ENCODE results near the gene ELMO1. TPM values are rescaled to one million over a fixed set of nuclear protein-coding genes. Genes with fewer than 3 reads are reported as not detected.

The ELMO1 gene
- total RNA-seq, 4 donors from 2014 or later, result 24.6 to 120 (median 71.9) TPM

GRCh38 chr7:36957620-36958019 is 491.0 kb downstream of the ELMO1 start:
- intact Hi-C loops (cut with DNase I; ENCODE audit: low total_unique reads) (no loop called here), in situ Hi-C loops (cut with MboI; ENCODE audit: low pct_ligation_motif_present in 1 of 4, low pct_unique_long_range_greater_than_20kb in 1 of 4, low sequenced_read_pairs in 3 of 4) (no loop called here)
- TF ChIP-seq, protein P1, sequence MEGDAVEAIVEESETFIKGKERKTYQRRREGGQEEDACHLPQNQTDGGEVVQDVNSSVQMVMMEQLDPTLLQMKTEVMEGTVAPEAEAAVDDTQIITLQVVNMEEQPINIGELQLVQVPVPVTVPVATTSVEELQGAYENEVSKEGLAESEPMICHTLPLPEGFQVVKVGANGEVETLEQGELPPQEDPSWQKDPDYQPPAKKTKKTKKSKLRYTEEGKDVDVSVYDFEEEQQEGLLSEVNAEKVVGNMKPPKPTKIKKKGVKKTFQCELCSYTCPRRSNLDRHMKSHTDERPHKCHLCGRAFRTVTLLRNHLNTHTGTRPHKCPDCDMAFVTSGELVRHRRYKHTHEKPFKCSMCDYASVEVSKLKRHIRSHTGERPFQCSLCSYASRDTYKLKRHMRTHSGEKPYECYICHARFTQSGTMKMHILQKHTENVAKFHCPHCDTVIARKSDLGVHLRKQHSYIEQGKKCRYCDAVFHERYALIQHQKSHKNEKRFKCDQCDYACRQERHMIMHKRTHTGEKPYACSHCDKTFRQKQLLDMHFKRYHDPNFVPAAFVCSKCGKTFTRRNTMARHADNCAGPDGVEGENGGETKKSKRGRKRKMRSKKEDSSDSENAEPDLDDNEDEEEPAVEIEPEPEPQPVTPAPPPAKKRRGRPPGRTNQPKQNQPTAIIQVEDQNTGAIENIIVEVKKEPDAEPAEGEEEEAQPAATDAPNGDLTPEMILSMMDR (IDR thresholded peaks at IDR 0.05), result no peak
- TF ChIP-seq EP300 (IDR thresholded peaks at IDR 0.05; ENCODE audit: low read depth) (no peak), POLR2A (IDR thresholded peaks at IDR 0.05) (no peak), POLR2AphosphoS5 (IDR thresholded peaks at IDR 0.05) (no peak)
- no peak for DNase-seq
- Histone ChIP-seq H3K9me3 (no peaks in the 10 kb centered on the region), H3K27me3 (no peaks in the 10 kb centered on the region), H3K4me3 (no peak overlapping the region), H3K36me3 (no peaks in the 10 kb centered on the region), H3K4me1 (peaks cover 0 to 14% (median 3%) of the 10 kb centered on the region in 4 donors), H3K27ac (no peak overlapping the region)
- WGBS, 2 donors (ENCODE audit: low coverage in 1 of 2), result 81 to 94% methylated on average over 2 to 3 of the region's 3 CpGs

- no peak for DNase-seq
- whole genome bisulfite sequencing, 2 donors (ENCODE audit: low coverage in 1 of 2), result 93 to 96% methylated on average over 5 to 6 of the region's 6 CpGs
- Histone ChIP-seq H3K4me1 (peaks cover 0 to 14% (median 3%) of the 10 kb centered on the region in 4 donors), H3K4me3 (no peak overlapping the region), H3K9me3 (no peaks in the 10 kb centered on the region), H3K27me3 (no peaks in the 10 kb centered on the region), H3K27ac (no peak overlapping the region), H3K36me3 (no peaks in the 10 kb centered on the region)
- TF ChIP-seq POLR2A (IDR thresholded peaks at IDR 0.05) (no peak), EP300 (IDR thresholded peaks at IDR 0.05; ENCODE audit: low read depth) (no peak)
- TF ChIP-seq, protein P1 (IDR thresholded peaks at IDR 0.05), result no peak
- in situ Hi-C loops (cut with MboI; ENCODE audit: low pct_ligation_motif_present in 1 of 4, low pct_unique_long_range_greater_than_20kb in 1 of 4, low sequenced_read_pairs in 3 of 4) (no loop called here), intact Hi-C loops (cut with DNase I; ENCODE audit: low total_unique reads) (no loop called here)
Observed at GRCh38 chr7:36956814-36957213, 491.9 kb downstream of the ELMO1 start.

DNA sequence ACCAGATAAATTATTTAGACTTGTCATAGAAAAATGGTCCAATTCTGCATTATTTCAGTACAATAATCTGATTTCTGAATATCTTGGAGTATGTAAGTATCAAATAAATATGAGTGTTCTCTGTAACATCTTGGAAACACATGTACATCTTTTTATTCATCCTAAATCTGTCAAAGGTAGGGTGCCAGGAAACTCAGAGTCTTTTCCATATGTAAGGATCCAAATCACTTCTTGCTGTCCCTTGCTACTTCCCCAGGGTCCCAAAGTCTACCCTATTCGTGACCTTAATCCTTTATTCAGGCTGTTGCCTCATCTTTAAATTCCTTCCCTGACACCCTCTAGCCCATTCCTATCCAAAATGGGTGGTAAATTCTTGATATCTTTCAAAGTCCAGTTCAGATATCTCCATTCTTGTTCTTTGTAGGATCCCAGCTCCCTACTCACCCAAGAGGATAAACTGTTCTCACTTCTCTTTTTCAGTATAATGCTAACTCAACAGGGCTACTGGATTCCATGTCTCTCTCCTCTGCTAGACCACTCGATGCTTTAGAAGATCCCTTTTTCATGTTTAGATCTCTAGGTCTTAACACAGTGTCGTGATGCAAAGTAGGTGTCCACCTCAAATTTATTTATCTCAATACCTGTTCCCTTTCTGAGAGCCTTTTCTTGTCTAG is 493.1 kb downstream of the ELMO1 start:
- WGBS, 2 donors (ENCODE audit: low coverage in 1 of 2), result 91 to 94% methylated on average over 3 of the region's 3 CpGs
- in situ Hi-C loops (cut with MboI; ENCODE audit: low pct_ligation_motif_present in 1 of 4, low pct_unique_long_range_greater_than_20kb in 1 of 4, low sequenced_read_pairs in 3 of 4), result no loop called here

GRCh38 chr7:36951257-36951697 is 497.4 kb downstream of the ELMO1 start:
- DNase-seq, result peak; percentile 21
- WGBS, 2 donors (ENCODE audit: low coverage in 1 of 2), result 61 to 88% methylated on average over 2 to 3 of the region's 3 CpGs
- Histone ChIP-seq H3K4me1 (peaks cover 0 to 7% (median 0%) of the 10 kb centered on the region in 4 donors), H3K27ac (no peak overlapping the region), H3K27me3 (no peaks in the 10 kb centered on the region), H3K4me3 (no peak overlapping the region), H3K36me3 (no peaks in the 10 kb centered on the region), H3K9me3 (no peaks in the 10 kb centered on the region)
- TF ChIP-seq POLR2A (IDR thresholded peaks at IDR 0.05) (no peak), EP300 (IDR thresholded peaks at IDR 0.05; ENCODE audit: low read depth) (no peak)
- intact Hi-C loops (cut with DNase I; ENCODE audit: low total_unique reads), result no loop called here
- in situ Hi-C loops (cut with MboI; ENCODE audit: low pct_ligation_motif_present in 1 of 4, low pct_unique_long_range_greater_than_20kb in 1 of 4, low sequenced_read_pairs in 3 of 4), result no loop called here

More for the DNA sequence above, 493.1 kb downstream of the ELMO1 start:
- Histone ChIP-seq H3K27me3 (no peaks in the 10 kb centered on the region), H3K36me3 (no peaks in the 10 kb centered on the region), H3K9me3 (no peaks in the 10 kb centered on the region), H3K4me1 (peaks cover 0 to 14% (median 3%) of the 10 kb centered on the region in 4 donors), H3K27ac (no peak overlapping the region), H3K4me3 (no peak overlapping the region)
- DNase-seq, result no peak
- intact Hi-C loops (cut with DNase I; ENCODE audit: low total_unique reads), result no loop called here
- TF ChIP-seq POLR2AphosphoS5 (IDR thresholded peaks at IDR 0.05) (no peak), POLR2A (IDR thresholded peaks at IDR 0.05) (no peak), EP300 (IDR thresholded peaks at IDR 0.05; ENCODE audit: low read depth) (no peak)
- TF ChIP-seq, protein P1 (IDR thresholded peaks at IDR 0.05), result no peak

All from transverse colon (tissue), 4 donors.